CD14-positive monocyte (primary cell): ENCODE measurements around the gene ARRB1. TPM values are rescaled to one million over a fixed set of nuclear protein-coding genes. Genes with fewer than 3 reads are reported as not detected.
A peak's percentile ranks its signal among the peaks of the same experiment; 100 is the strongest.
"Not testable (repeated sequence)": the region's sequence is repeated elsewhere in the genome, so short reads cannot be mapped to it uniquely, and the experiment has no call there.

Source experiments
- DNase-seq, 3 donors: peaks; one replicate each; pipeline ENCODE4 v3.0.0-alpha.2; 2011 to 2022
- H2AFZ ChIP-seq: 2 replicates; pipeline ENCODE4 v1.6.0; 2012; ENCODE audit warnings: mild to moderate bottlenecking, low read depth, low read length, inconsistent platforms; ENCODE audit not compliant: insufficient read depth, poor library complexity, severe bottlenecking
- H3K27ac ChIP-seq, 2 donors: 1 replicate in 1 of 2; 2 replicates in 1 of 2; pipeline ENCODE4 v1.5.1; 2012 to 2013; ENCODE audit warnings: low read length in 2 of 2, control low read depth in 1 of 2, inconsistent platforms in 1 of 2, low read depth in 1 of 2, mild to moderate bottlenecking in 1 of 2
- H3K27me3 ChIP-seq, 2 donors: one replicate each; pipeline versions ENCODE4 v1.6.0 to v1.6.1; 2011 to 2013; ENCODE audit warnings: low read length in 2 of 2; ENCODE audit not compliant: control insufficient read depth in 2 of 2, insufficient read depth in 2 of 2
- H3K36me3 ChIP-seq, 2 donors: replicated peaks in 1 of 2; 1 replicate in 1 of 2; 2 replicates in 1 of 2; pipeline versions ENCODE4 v1.5.1 to v1.6.1; 2012 to 2013; ENCODE audit warnings: low read length in 2 of 2, control low read depth in 1 of 2, inconsistent platforms in 1 of 2, mild to moderate bottlenecking in 1 of 2; ENCODE audit not compliant: insufficient read depth in 2 of 2, control insufficient read depth in 1 of 2
- H3K4me1 ChIP-seq, 2 donors: 1 replicate in 1 of 2; 2 replicates in 1 of 2; pipeline versions ENCODE4 v1.5.1 to v1.6.1; 2012 to 2013; ENCODE audit warnings: low read length in 2 of 2, control low read depth in 1 of 2, inconsistent platforms in 1 of 2, mild to moderate bottlenecking in 1 of 2, moderate library complexity in 1 of 2; ENCODE audit not compliant: insufficient read depth in 2 of 2, control insufficient read depth in 1 of 2
- H3K4me2 ChIP-seq: replicated peaks from 2 replicates; pipeline ENCODE3; 2012; ENCODE audit warnings: low read length, moderate library complexity, mild to moderate bottlenecking; ENCODE audit not compliant: poor library complexity, severe bottlenecking; ENCODE audit errors: extremely low read depth
- H3K4me3 ChIP-seq, 3 experiments: fragments of 200-600 bp in 1 of 3; sonication (generic) in 1 of 3; replicated peaks in 1 of 3; 1 replicate in 2 of 3; 2 replicates in 1 of 3; pipeline ENCODE4 v1.5.1; 2011 to 2013; ENCODE audit warnings: low read length in 3 of 3, mild to moderate bottlenecking in 3 of 3, control low read depth in 2 of 3, low read depth in 2 of 3, inconsistent platforms in 1 of 3, moderate library complexity in 1 of 3
- H3K79me2 ChIP-seq: 2 replicates; pipeline ENCODE4 v1.6.0; 2012; ENCODE audit warnings: mild to moderate bottlenecking, control low read depth, inconsistent platforms, low read length, moderate library complexity; ENCODE audit not compliant: insufficient read depth
- H3K9ac ChIP-seq: 2 replicates; pipeline ENCODE4 v1.6.0; 2017; ENCODE audit warnings: low read length, mild to moderate bottlenecking; ENCODE audit not compliant: insufficient read depth, poor library complexity, severe bottlenecking
- H3K9me3 ChIP-seq, 2 donors: replicated peaks in 1 of 2; 1 replicate in 1 of 2; 2 replicates in 1 of 2; pipeline versions ENCODE4 v1.5.1 to v1.6.1; 2012 to 2013; ENCODE audit warnings: low read length in 2 of 2, control low read depth in 1 of 2; ENCODE audit not compliant: control insufficient read depth in 1 of 2, insufficient read depth in 1 of 2
- H4K20me1 ChIP-seq: 2 replicates; pipeline ENCODE4 v1.6.0; 2012; ENCODE audit warnings: mild to moderate bottlenecking, low read length, control low read depth, moderate library complexity; ENCODE audit not compliant: insufficient read depth
- H3K27ac Mint-ChIP-seq, 7 donors: one replicate each; pipeline ENCODE4 v1.8.0; 2020; ENCODE audit warnings: mild to moderate bottlenecking in 7 of 7, mixed read lengths in 7 of 7, moderate library complexity in 6 of 7, inconsistent platforms in 2 of 7
- H3K27me3 Mint-ChIP-seq, 3 donors: one replicate each; pipeline ENCODE4 v1.8.0; 2021 to 2022; ENCODE audit warnings: low read depth in 3 of 3, mild to moderate bottlenecking in 3 of 3, mixed read lengths in 3 of 3, moderate library complexity in 3 of 3, inconsistent platforms in 1 of 3
- H3K36me3 Mint-ChIP-seq, 2 donors: one replicate each; pipeline ENCODE4 v1.8.0; 2020; ENCODE audit warnings: mixed read lengths in 2 of 2, inconsistent platforms in 1 of 2, mild to moderate bottlenecking in 1 of 2
- H3K4me1 Mint-ChIP-seq: one replicate; pipeline ENCODE4 v1.8.0; 2020; ENCODE audit warnings: mild to moderate bottlenecking, mixed read lengths
- H3K4me3 Mint-ChIP-seq, 2 donors: one replicate each; pipeline ENCODE4 v1.8.0; 2020; ENCODE audit warnings: mild to moderate bottlenecking in 2 of 2, mixed read lengths in 2 of 2, moderate library complexity in 1 of 2
- H3K9me3 Mint-ChIP-seq, 7 donors: one replicate each; pipeline ENCODE4 v1.8.0; 2020 to 2022; ENCODE audit warnings: mixed read lengths in 7 of 7, mild to moderate bottlenecking in 6 of 7, moderate library complexity in 6 of 7, inconsistent platforms in 2 of 7
- CTCF ChIP-seq: fragments of 200-600 bp; IDR thresholded peaks from one replicate; pipeline ENCODE4 v1.8.0; 2022; ENCODE audit warnings: antibody characterized with exemption, mild to moderate bottlenecking
- WGBS: methylation state at CpG from one replicate; pipeline ENCODE4 v1.1.5; 2013; ENCODE audit warnings: missing lambda C conversion rate; ENCODE audit not compliant: insufficient coverage; 5-methylcytosine and 5-hydroxymethylcytosine counted together
- intact Hi-C, 2 donors: fragments of 100-400 bp; cut with micrococcal nuclease; formaldehyde crosslinking; loops; one replicate each; pipeline versions ENCODE4 v1.15.0 to v1.15.1; 2023
- polyA plus RNA-seq, 3 donors: library from polyadenylated mRNA; depleted of rRNA in 1 of 3; unstranded in 2 of 3; stranded (reverse) in 1 of 3; fragments of 300-500 nt in 2 of 3; fragments of >200 nt in 1 of 3; fragmentation: Illumina TruSeq in 2 of 3; gene quantifications; 1 replicate in 2 of 3; 2 replicates in 1 of 3; pipeline ENCODE4 v1.2.3, GENCODE V29; 2012 to 2021

ARRB1 gene
- polyA plus RNA-seq, 3 donors, result 52.6 to 114 (median 66.5) TPM

DNA sequence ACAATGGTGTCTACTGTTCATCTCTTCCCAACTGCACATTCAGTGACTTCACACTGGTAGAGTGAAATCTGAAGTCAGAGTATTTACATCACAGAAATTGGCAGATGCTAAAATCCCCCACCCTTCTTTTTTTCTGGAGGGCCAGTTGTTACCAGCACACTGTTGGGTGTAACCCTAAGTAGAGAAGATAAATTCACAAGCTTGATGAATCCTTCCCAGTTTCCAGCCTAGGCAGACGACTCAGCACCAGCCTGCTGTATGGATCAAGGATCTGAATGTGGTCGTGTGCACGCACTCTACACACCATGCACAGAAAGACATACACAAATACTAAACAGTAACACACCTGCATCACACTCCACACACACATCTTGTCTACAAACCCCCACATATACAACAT, 46.0 kb downstream of the ARRB1 start:
- no peak overlapping the region for H3K9ac ChIP-seq
- intact Hi-C loops, result no loop called here
- 84% methylated on average over 3 of the region's 3 CpGs for WGBS

DNA sequence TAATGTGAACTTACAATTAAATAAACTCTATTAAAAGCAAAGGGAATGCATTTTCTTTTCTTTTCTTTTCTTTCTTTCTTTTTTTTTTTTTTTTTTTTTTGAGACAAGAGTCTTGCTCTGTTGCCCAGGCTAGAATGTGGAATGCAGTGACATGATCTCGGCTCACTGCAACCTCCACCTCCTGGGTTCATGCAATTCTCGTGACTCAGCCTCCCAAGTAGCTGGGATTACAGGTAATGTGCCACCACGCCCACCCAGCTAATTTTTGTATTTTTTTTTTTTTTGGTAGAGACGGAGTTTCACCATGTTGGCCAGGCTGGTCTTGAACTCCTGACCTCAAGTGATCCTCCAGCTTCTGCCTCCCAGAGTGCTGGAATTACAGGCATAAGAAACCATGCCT, 46.5 kb downstream of the ARRB1 start:
- no CpG with 5 or more reads among the region's 4 CpGs for WGBS
- H3K27ac Mint-ChIP-seq, H2AFZ ChIP-seq, H3K4me2 ChIP-seq, H3K9me3 ChIP-seq, H3K27me3 ChIP-seq, H3K4me3 ChIP-seq, H3K4me1 ChIP-seq, H3K9me3 Mint-ChIP-seq, H3K27ac ChIP-seq, H3K27me3 Mint-ChIP-seq, H3K9ac ChIP-seq, H3K4me3 Mint-ChIP-seq, DNase-seq, intact Hi-C loops: not testable (repeated sequence)
- H3K36me3 Mint-ChIP-seq, result peaks cover 28 to 65% of the 10 kb centered on the region in 2 donors
- H3K4me1 Mint-ChIP-seq, result peaks cover 13% of the 10 kb centered on the region
- H4K20me1 ChIP-seq, result peaks cover 100% of the 10 kb centered on the region
- H3K36me3 ChIP-seq, result peaks cover 56 to 81% of the 10 kb centered on the region in 2 donors
- peaks cover 94% of the 10 kb centered on the region for H3K79me2 ChIP-seq

More for the DNA sequence above, 46.0 kb downstream of the ARRB1 start:
- no peak overlapping the region for H2AFZ ChIP-seq
- no peaks in the 10 kb centered on the region for H3K4me1 ChIP-seq
- Mint-ChIP-seq H3K9me3 (no peaks in the 10 kb centered on the region), H3K36me3 (peaks cover 33 to 66% of the 10 kb centered on the region in 2 donors), H3K27me3 (peaks cover 0 to 3% (median 0%) of the 10 kb centered on the region in 3 donors), H3K4me1 (peaks cover 13% of the 10 kb centered on the region), H3K4me3 (no peak overlapping the region), H3K27ac (peak overlapping the region in 1 of 7 donors; percentile 10)
- TF ChIP-seq CTCF, result no peak
- H3K4me2 ChIP-seq, result no peak overlapping the region
- H3K36me3 ChIP-seq, result peaks cover 61 to 86% of the 10 kb centered on the region in 2 donors
- H3K9me3 ChIP-seq, result no peaks in the 10 kb centered on the region
- no peaks in the 10 kb centered on the region for H3K27me3 ChIP-seq
- peaks cover 100% of the 10 kb centered on the region for H4K20me1 ChIP-seq
- H3K27ac ChIP-seq, result no peak overlapping the region
- no peak overlapping the region for H3K4me3 ChIP-seq
- peaks cover 94% of the 10 kb centered on the region for H3K79me2 ChIP-seq
- no peak for DNase-seq
